GM18873 (cell line): ENCODE measurements around the gene ANKRD44.

Experiments used
- ATAC-seq: cut with Tn5 transposase; IDR thresholded peaks from one replicate; pipeline ENCODE4 v1.9.1; 2021; ENCODE audit warnings: mild to moderate bottlenecking, moderate library complexity, moderate number of reproducible peaks; ENCODE audit not compliant: unreplicated experiment, low FRiP score

ANKRD44 gene

GRCh38 chr2:197128897-197129296 lies 181.7 kb downstream of the ANKRD44 start:
- no peak for ATAC-seq

- ATAC-seq, result no peak
These were observed 182.5 kb downstream of the ANKRD44 start for GRCh38 chr2:197128126-197128525.

GRCh38 chr2:197126630-197127352 lies 183.8 kb downstream of the ANKRD44 start:
- ATAC-seq, result no peak

GRCh38 chr2:197124639-197125390 lies 185.8 kb downstream of the ANKRD44 start:
- ATAC-seq, result no peak

GRCh38 chr2:197122821-197123220 lies 187.8 kb downstream of the ANKRD44 start:
- no peak for ATAC-seq

GRCh38 chr2:197121756-197122385 lies 188.7 kb downstream of the ANKRD44 start:
- ATAC-seq, result no peak

GRCh38 chr2:197121255-197121654 lies 189.3 kb downstream of the ANKRD44 start:
- no peak for ATAC-seq

GRCh38 chr2:197116306-197116879 lies 194.2 kb downstream of the ANKRD44 start:
- no peak for ATAC-seq

- ATAC-seq, result no peak
These were observed 195.3 kb downstream of the ANKRD44 start for GRCh38 chr2:197115325-197115724.

- peak; percentile 54 for ATAC-seq
These were observed 197.3 kb downstream of the ANKRD44 start for GRCh38 chr2:197113275-197113711.

- ATAC-seq, result no peak
These were observed 201.3 kb downstream of the ANKRD44 start for GRCh38 chr2:197109326-197109725.

GRCh38 chr2:197108758-197109157 lies 201.8 kb downstream of the ANKRD44 start:
- no peak for ATAC-seq

GRCh38 chr2:197107291-197108269 lies 203.0 kb downstream of the ANKRD44 start:
- no peak for ATAC-seq

GRCh38 chr2:197103363-197103762 lies 207.2 kb downstream of the ANKRD44 start:
- ATAC-seq, result no peak

GRCh38 chr2:197102231-197102630 lies 208.3 kb downstream of the ANKRD44 start:
- ATAC-seq, result no peak

- ATAC-seq, result no peak
These were observed 209.1 kb downstream of the ANKRD44 start for GRCh38 chr2:197101519-197101918.

GRCh38 chr2:197097578-197098366 lies 212.8 kb downstream of the ANKRD44 start:
- ATAC-seq, result no peak

GRCh38 chr2:197096649-197097048 lies 213.9 kb downstream of the ANKRD44 start:
- ATAC-seq, result no peak

- no peak for ATAC-seq
These were observed 218.1 kb downstream of the ANKRD44 start for GRCh38 chr2:197092431-197092830.
